Naive B cell (primary cell): ENCODE measurements around the gene SFTA2. TPM values are rescaled to one million over a fixed set of nuclear protein-coding genes. Genes with fewer than 3 reads are reported as not detected.

Experiments used
- ATAC-seq, 2 donors: fragments of 150-1000 bp; cut with Tn5 transposase; 2 replicates each; pipeline ENCODE4 v1.10.0; 2021; ENCODE audit warnings: low read depth in 2 of 2, mild to moderate bottlenecking in 2 of 2, moderate library complexity in 2 of 2
- DNase-seq: peaks from one replicate; pipeline ENCODE4 v3.0.0; 2022
- H3K27ac Mint-ChIP-seq, 6 donors: one replicate each; pipeline ENCODE4 v1.8.0; 2020 to 2022; ENCODE audit warnings: mild to moderate bottlenecking in 6 of 6, mixed read lengths in 6 of 6, moderate library complexity in 5 of 6, inconsistent platforms in 2 of 6
- H3K27me3 Mint-ChIP-seq, 3 donors: one replicate each; pipeline ENCODE4 v1.8.0; 2021 to 2022; ENCODE audit warnings: mixed read lengths in 3 of 3, mild to moderate bottlenecking in 1 of 3
- H3K36me3 Mint-ChIP-seq, 2 donors: one replicate each; pipeline ENCODE4 v1.8.0; 2020 to 2022; ENCODE audit warnings: mixed read lengths in 2 of 2, inconsistent platforms in 1 of 2, mild to moderate bottlenecking in 1 of 2
- H3K4me1 Mint-ChIP-seq, 3 donors: one replicate each; pipeline ENCODE4 v1.8.0; 2020 to 2022; ENCODE audit warnings: mixed read lengths in 3 of 3, inconsistent platforms in 1 of 3, mild to moderate bottlenecking in 1 of 3, moderate library complexity in 1 of 3
- H3K4me3 Mint-ChIP-seq, 8 donors: one replicate each; pipeline ENCODE4 v1.8.0; 2020 to 2022; ENCODE audit warnings: mild to moderate bottlenecking in 8 of 8, mixed read lengths in 8 of 8, moderate library complexity in 8 of 8, inconsistent platforms in 2 of 8
- H3K9me3 Mint-ChIP-seq, 7 donors: one replicate each; pipeline ENCODE4 v1.8.0; 2020 to 2022; ENCODE audit warnings: mixed read lengths in 7 of 7, mild to moderate bottlenecking in 5 of 7, inconsistent platforms in 2 of 7, moderate library complexity in 1 of 7
- polyA plus RNA-seq, 6 donors: library from polyadenylated mRNA; unstranded; fragments of 300-500 nt; fragmentation: Illumina TruSeq; gene quantifications; one replicate each; pipeline ENCODE4 v1.2.3, GENCODE V29; 2021; ENCODE audit warnings: low read depth in 6 of 6

SFTA2 gene
- polyA plus RNA-seq, 6 donors from 2014 or later, result 0.38 TPM; not detected in 5

GRCh38 chr6:30882759-30883684, 48.9 kb downstream of the SFTA2 start:
- ATAC-seq, result peak; percentile 78 to 80

GRCh38 chr6:30882204-30882758, 49.7 kb downstream of the SFTA2 start:
- H3K4me3 Mint-ChIP-seq, result peak overlapping the region in 5 of 8 donors; percentile 30 to 92 (median 79)
- no peaks in the 10 kb centered on the region for H3K9me3 Mint-ChIP-seq
- peak overlapping the region in 3 of 6 donors; percentile 83 to 96 (median 85) for H3K27ac Mint-ChIP-seq
- peaks cover 73 to 87% (median 84%) of the 10 kb centered on the region in 3 donors for H3K4me1 Mint-ChIP-seq
- DNase-seq (no peak), ATAC-seq (no peak)
- H3K27me3 Mint-ChIP-seq, result no peaks in the 10 kb centered on the region
- no peaks in the 10 kb centered on the region for H3K36me3 Mint-ChIP-seq

More at GRCh38 chr6:30882759-30883684, 48.9 kb downstream of the SFTA2 start:
- Mint-ChIP-seq H3K4me3 (peak overlapping the region; percentile 77 to 94 (median 90)), H3K9me3 (no peaks in the 10 kb centered on the region), H3K36me3 (no peaks in the 10 kb centered on the region), H3K27ac (peak overlapping the region; percentile 40 to 97 (median 90)), H3K27me3 (no peaks in the 10 kb centered on the region), H3K4me1 (peaks cover 67 to 84% (median 82%) of the 10 kb centered on the region in 3 donors)
- peak; percentile 67 for DNase-seq

GRCh38 chr6:30881392-30882203, 50.4 kb downstream of the SFTA2 start:
- H3K36me3 Mint-ChIP-seq, result no peaks in the 10 kb centered on the region
- H3K27me3 Mint-ChIP-seq, result no peaks in the 10 kb centered on the region
- ATAC-seq (no peak), DNase-seq (no peak)
- H3K4me1 Mint-ChIP-seq, result peaks cover 70 to 83% (median 81%) of the 10 kb centered on the region in 3 donors
- no peaks in the 10 kb centered on the region for H3K9me3 Mint-ChIP-seq
- peak overlapping the region in 7 of 8 donors; percentile 7 to 89 (median 51) for H3K4me3 Mint-ChIP-seq
- peak overlapping the region; percentile 40 to 96 (median 84) for H3K27ac Mint-ChIP-seq

Other genes starting within 250 kb of the SFTA2 start
- gene PPP1R18, start 245.5 kb downstream of the SFTA2 start, polyA plus RNA-seq, result 100 to 1,000 TPM in 1 of 6 donors, 10 to 100 TPM in 5; 70.3 to 103 (median 82.6) TPM
- 10 to 100 TPM; 37.3 to 72.1 (median 45.4) TPM for gene NRM, start 241.2 kb downstream of the SFTA2 start, polyA plus RNA-seq
- 1 to 10 TPM; 2.0 to 8.3 (median 3.5) TPM for gene MDC1, start 214.9 kb downstream of the SFTA2 start, polyA plus RNA-seq
- gene TUBB, start 211.8 kb downstream of the SFTA2 start, polyA plus RNA-seq, result 100 to 1,000 TPM in 1 of 6 donors, 10 to 100 TPM in 5; 37.9 to 104 (median 73.3) TPM
- 10 to 100 TPM; 43.5 to 65.2 (median 52.4) TPM for gene FLOT1, start 189.5 kb downstream of the SFTA2 start, polyA plus RNA-seq
- under 1 TPM in 1 of 6 donors, not detected in 5; 0.31 TPM for gene IER3, start 187.6 kb downstream of the SFTA2 start, polyA plus RNA-seq
- 1 to 10 TPM; 3.6 to 8.0 (median 4.4) TPM for gene DDR1, start 47.7 kb downstream of the SFTA2 start, polyA plus RNA-seq
- gene GTF2H4, start 24.0 kb downstream of the SFTA2 start, polyA plus RNA-seq, result 10 to 100 TPM in 3 of 6 donors, 1 to 10 TPM in 3; 7.6 to 11.5 (median 9.6) TPM
- 10 to 100 TPM in 5 of 6 donors, 1 to 10 TPM in 1; 1.2 to 28.4 (median 19.4) TPM for gene VARS2, start 17.9 kb downstream of the SFTA2 start, polyA plus RNA-seq
- gene MUCL3, start 8.8 kb upstream of the SFTA2 start, polyA plus RNA-seq, result not detected
- gene MUC21, start 51.5 kb upstream of the SFTA2 start, polyA plus RNA-seq, result not detected
- not detected for gene MUC22, start 78.3 kb upstream of the SFTA2 start, polyA plus RNA-seq
- gene C6orf15, start 180.4 kb upstream of the SFTA2 start, polyA plus RNA-seq, result not detected
- gene PSORS1C1, start 182.6 kb upstream of the SFTA2 start, polyA plus RNA-seq, result not detected
- gene CDSN, start 188.3 kb upstream of the SFTA2 start, polyA plus RNA-seq, result not detected
- not detected for gene PSORS1C2, start 206.9 kb upstream of the SFTA2 start, polyA plus RNA-seq
- gene CCHCR1, start 225.6 kb upstream of the SFTA2 start, polyA plus RNA-seq, result 1 to 10 TPM; 2.6 to 6.1 (median 4.5) TPM
- 10 to 100 TPM in 4 of 6 donors, 1 to 10 TPM in 2; 8.4 to 12.3 (median 11.5) TPM for gene TCF19, start 226.4 kb upstream of the SFTA2 start, polyA plus RNA-seq
- gene POU5F1, start 238.5 kb upstream of the SFTA2 start, polyA plus RNA-seq, result under 1 TPM in 2 of 6 donors, not detected in 4; 0.25 to 0.40 TPM